Ovary (tissue), 3 donors: ENCODE measurements around the gene RPS17.
"Not testable (repeated sequence)": the region's sequence is repeated elsewhere in the genome, so short reads cannot be mapped to it uniquely, and the experiment has no call there.

Experiments
- EP300 ChIP-seq: sonication (generic); formaldehyde crosslinking; IDR thresholded peaks from one replicate; pipeline ENCODE4 v1.6.1; 2017; ENCODE audit warnings: antibody characterized with exemption
- POLR2A ChIP-seq: fragments of 450-650 bp; IDR thresholded peaks from one replicate; pipeline ENCODE4 v1.6.1; 2017; ENCODE audit warnings: antibody characterized with exemption, mild to moderate bottlenecking, moderate library complexity
- TF ChIP-seq, protein P1 (sequence below), 3 donors: fragments of 450-650 bp in 2 of 3; fragments of 200-600 bp in 1 of 3; IDR thresholded peaks; one replicate each; pipeline versions ENCODE4 v1.5.1 to v1.8.0; 2016 to 2022; ENCODE audit warnings: antibody characterized with exemption in 3 of 3, mild to moderate bottlenecking in 1 of 3
- donor health status: DM: no; HTN: no; CAD: no.

DNA sequence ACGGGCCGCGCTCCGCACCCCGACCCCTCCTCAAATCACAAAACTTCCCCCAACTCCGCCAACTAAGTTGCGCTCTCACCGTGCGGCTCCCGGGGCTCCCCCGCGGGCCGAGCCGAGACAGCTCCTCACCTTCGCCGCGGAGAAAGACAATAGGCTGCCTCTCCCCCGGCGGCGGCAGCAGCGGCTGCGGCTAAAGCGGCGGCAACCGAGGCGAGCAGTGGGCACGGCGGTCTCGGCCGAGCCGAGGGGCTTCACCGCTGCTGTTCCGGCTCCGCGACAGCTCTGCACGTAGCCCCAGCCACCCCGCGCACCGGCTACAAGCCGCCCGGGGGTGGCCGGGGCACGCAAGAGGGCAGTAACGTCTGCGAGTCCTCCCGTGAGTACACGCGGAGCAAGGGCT lies 26.7 kb downstream of the RPS17 start:
- TF ChIP-seq, protein P1, sequence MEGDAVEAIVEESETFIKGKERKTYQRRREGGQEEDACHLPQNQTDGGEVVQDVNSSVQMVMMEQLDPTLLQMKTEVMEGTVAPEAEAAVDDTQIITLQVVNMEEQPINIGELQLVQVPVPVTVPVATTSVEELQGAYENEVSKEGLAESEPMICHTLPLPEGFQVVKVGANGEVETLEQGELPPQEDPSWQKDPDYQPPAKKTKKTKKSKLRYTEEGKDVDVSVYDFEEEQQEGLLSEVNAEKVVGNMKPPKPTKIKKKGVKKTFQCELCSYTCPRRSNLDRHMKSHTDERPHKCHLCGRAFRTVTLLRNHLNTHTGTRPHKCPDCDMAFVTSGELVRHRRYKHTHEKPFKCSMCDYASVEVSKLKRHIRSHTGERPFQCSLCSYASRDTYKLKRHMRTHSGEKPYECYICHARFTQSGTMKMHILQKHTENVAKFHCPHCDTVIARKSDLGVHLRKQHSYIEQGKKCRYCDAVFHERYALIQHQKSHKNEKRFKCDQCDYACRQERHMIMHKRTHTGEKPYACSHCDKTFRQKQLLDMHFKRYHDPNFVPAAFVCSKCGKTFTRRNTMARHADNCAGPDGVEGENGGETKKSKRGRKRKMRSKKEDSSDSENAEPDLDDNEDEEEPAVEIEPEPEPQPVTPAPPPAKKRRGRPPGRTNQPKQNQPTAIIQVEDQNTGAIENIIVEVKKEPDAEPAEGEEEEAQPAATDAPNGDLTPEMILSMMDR (IDR thresholded peaks at IDR 0.05): not testable (repeated sequence)
- not testable (repeated sequence) for TF ChIP-seq POLR2A, EP300
